Activated B cell treated with CpG ODN at 0.5 μM for 24 hours (primary cell): Measurements from ENCODE around the gene PLA2R1. TPM values are rescaled to one million over a fixed set of nuclear protein-coding genes. Genes with fewer than 3 reads are reported as not detected.

Experiments
- ATAC-seq: fragments of 200-7000 bp; cut with Tn5 transposase; one replicate; pipeline ENCODE4 v1.10.0; 2021; ENCODE audit warnings: low read depth, mild to moderate bottlenecking, moderate library complexity
- CTCF ChIA-PET: fragments of 350-600 bp; sonication (Branson Sonifier 250); formaldehyde crosslinking; loops from one replicate; lab custom pipeline; 2021; ENCODE audit warnings: antibody characterized with exemption; lab: Charles Lee
- POLR2A ChIA-PET: fragments of 350-600 bp; sonication (Branson Sonifier 250); formaldehyde crosslinking; loops from one replicate; lab custom pipeline; 2021; ENCODE audit warnings: antibody characterized with exemption; lab: Charles Lee
- DNase-seq: peaks from one replicate; pipeline ENCODE4 v3.0.0; 2022
- H3K27ac Mint-ChIP-seq: one replicate; pipeline ENCODE4 v1.8.0; 2020; ENCODE audit warnings: mixed read lengths
- H3K27me3 Mint-ChIP-seq: one replicate; pipeline ENCODE4 v1.8.0; 2021; ENCODE audit warnings: mixed read lengths
- H3K36me3 Mint-ChIP-seq: one replicate; pipeline ENCODE4 v1.8.0; 2021; ENCODE audit warnings: low read depth, mixed read lengths
- H3K4me1 Mint-ChIP-seq: one replicate; pipeline ENCODE4 v1.8.0; 2021; ENCODE audit warnings: mixed read lengths
- H3K4me3 Mint-ChIP-seq: one replicate; pipeline ENCODE4 v1.8.0; 2020; ENCODE audit warnings: mild to moderate bottlenecking, mixed read lengths
- H3K9me3 Mint-ChIP-seq: one replicate; pipeline ENCODE4 v1.8.0; 2020; ENCODE audit warnings: mixed read lengths
- CTCF ChIP-seq: fragments of 200-600 bp; IDR thresholded peaks from one replicate; pipeline ENCODE4 v1.8.0; 2022; ENCODE audit warnings: antibody characterized with exemption, mild to moderate bottlenecking
- intact Hi-C: fragments of 100-400 bp; cut with micrococcal nuclease; formaldehyde crosslinking; loops from one replicate; pipeline ENCODE4 v1.15.1; 2024
- total RNA-seq: library from RNA; stranded (reverse); gene quantifications from 2 replicates; pipeline ENCODE4 v1.2.3, GENCODE V29; 2022

Gene PLA2R1
- not detected in 2 replicates for total RNA-seq

- Mint-ChIP-seq H3K9me3 (no peaks in the 10 kb centered on the region), H3K27ac (no peak within 1 kb of the TSS), H3K36me3 (no peaks in the 10 kb centered on the region), H3K27me3 (peaks cover 49% of the 10 kb centered on the region), H3K4me1 (peaks cover 7% of the 10 kb centered on the region), H3K4me3 (peak within 1 kb of the TSS; percentile 55)
- POLR2A ChIA-PET: no interaction called here
- intact Hi-C loops: no loop called here
- CTCF ChIA-PET: no interaction called here
- DNase-seq (no peak), ATAC-seq (no peak)
- TF ChIP-seq CTCF: no peak
Measured at GRCh38 chr2:160062292-160063005, at the start of gene PLA2R1. Gene PLA2R1 (minus strand): TSS chr2:160062615. CDS start chr2:160062403, 212 bp downstream.

GRCh38 chr2:160110674-160111239, 48.3 kb upstream of the PLA2R1 start:
- Mint-ChIP-seq H3K36me3 (no peaks in the 10 kb centered on the region), H3K9me3 (peaks cover 3% of the 10 kb centered on the region), H3K4me3 (no peak overlapping the region), H3K27ac (no peak overlapping the region), H3K4me1 (no peaks in the 10 kb centered on the region), H3K27me3 (peaks cover 20% of the 10 kb centered on the region)
- DNase-seq: no peak
- ChIA-PET POLR2A (no interaction called here), CTCF (interaction anchor here (0.8 to 2.9 kb wide), 8 partner anchors 18 to 884 kb away, joined by 3 to 20 read pairs (median 6); no protein-coding TSS in a partner anchor)
- no peak for ATAC-seq
- no peak for TF ChIP-seq CTCF
- intact Hi-C loops: loop anchor here (1.0 to 2.0 kb wide), 4 partner anchors 100 to 952 kb away; no protein-coding TSS in a partner anchor

- ChIA-PET POLR2A (no interaction called here), CTCF (interaction anchor here (0.8 to 2.9 kb wide), 8 partner anchors 17 to 885 kb away, joined by 3 to 20 read pairs (median 6); no protein-coding TSS in a partner anchor)
- ATAC-seq: peak; percentile 54
- no peak for DNase-seq
- intact Hi-C loops: loop anchor here (1.0 to 2.0 kb wide), 4 partner anchors 100 to 953 kb away; no protein-coding TSS in a partner anchor
- peaks cover 20% of the 10 kb centered on the region for H3K27me3 Mint-ChIP-seq
- TF ChIP-seq CTCF: no peak
- no peak overlapping the region for H3K4me3 Mint-ChIP-seq
- no peaks in the 10 kb centered on the region for H3K4me1 Mint-ChIP-seq
- H3K9me3 Mint-ChIP-seq: no peaks in the 10 kb centered on the region
- H3K36me3 Mint-ChIP-seq: no peaks in the 10 kb centered on the region
- no peak overlapping the region for H3K27ac Mint-ChIP-seq
Measured at GRCh38 chr2:160109939-160110673, 47.7 kb upstream of the PLA2R1 start.

GRCh38 chr2:160109243-160109642, 46.8 kb upstream of the PLA2R1 start:
- intact Hi-C loops: no loop called here
- CTCF ChIA-PET: interaction anchor here (1.3 to 2.9 kb wide), 5 partner anchors 101 to 886 kb away, joined by 5 to 20 read pairs (median 12); no protein-coding TSS in a partner anchor
- ATAC-seq (no peak), DNase-seq (no peak)
- Mint-ChIP-seq H3K27ac (no peak overlapping the region), H3K27me3 (peaks cover 18% of the 10 kb centered on the region), H3K36me3 (no peaks in the 10 kb centered on the region), H3K4me1 (no peaks in the 10 kb centered on the region), H3K9me3 (no peaks in the 10 kb centered on the region), H3K4me3 (no peak overlapping the region)
- TF ChIP-seq CTCF: no peak
- POLR2A ChIA-PET: no interaction called here
